ENCODE results near the gene ZBTB21. TPM values are rescaled to one million over a fixed set of nuclear protein-coding genes. Genes with fewer than 3 reads are reported as not detected.

ZBTB21 gene
- total and polyA plus RNA-seq, 2 of the 8 experiments (the other 6 are each of a cell fraction or from before 2014, with no cell fraction given): 3.9 to 17.8 TPM

- Histone ChIP-seq H4K20me1 (replicated peaks in 1 of 2; ENCODE audit: control insufficient read depth in 1 of 2, insufficient read depth in 2 of 2, low read length in 2 of 2) (no peaks in the 10 kb centered on the region), H3K4ac (replicated peaks; ENCODE audit: insufficient read length, low read depth, low read length) (no peak overlapping the region), H3K14ac (ENCODE audit: insufficient read length) (no peak overlapping the region), H3K79me2 (ENCODE audit: control insufficient read depth in 1 of 2, insufficient read depth in 2 of 2, low read length in 2 of 2) (no peaks in the 10 kb centered on the region), H3K4me2 (ENCODE audit: insufficient read depth in 1 of 2, low read depth in 2 of 2, low read length in 2 of 2) (peak overlapping the region in 1 of 2 experiments; percentile 4; a peak in 1 of 4 replicates), H4K5ac (ENCODE audit: insufficient read length, low read depth, low read length) (no peak overlapping the region), H2BK5ac (ENCODE audit: low read depth, low read length) (peak overlapping the region; percentile 21; the same call in 1 of the 2 replicates), H2BK120ac (replicated peaks; ENCODE audit: low read depth, low read length) (no peak overlapping the region), H3K18ac (ENCODE audit: extremely low read depth, low read length) (no peak overlapping the region; the same call in 1 of the 2 replicates), H3K9ac (replicated peaks in 1 of 4; ENCODE audit: extremely low read depth in 1 of 4, low read depth in 3 of 4, low read length in 3 of 4) (no peak overlapping the region), H3K27ac (ENCODE audit: low read depth, low read length) (no peak overlapping the region), H2BK15ac (ENCODE audit: low read length) (0 out of 2 replicates have a peak overlapping the region, but pooled peaks have one; percentile 81), H3K27me3 (replicated peaks in 1 of 4; ENCODE audit: control insufficient read depth in 3 of 4, extremely low read depth in 1 of 4, insufficient read depth in 3 of 4, low read length in 3 of 4) (no peaks in the 10 kb centered on the region), H3K23me2 (ENCODE audit: low read depth, low read length) (no peaks in the 10 kb centered on the region), H2AK5ac (ENCODE audit: low read depth, low read length) (0 out of 2 replicates have a peak overlapping the region, but pooled peaks have one; percentile 13), H3K4me1 (replicated peaks in 1 of 4; ENCODE audit: control insufficient read depth in 3 of 4, insufficient read depth in 4 of 4, low read length in 3 of 4) (peaks cover 0 to 12% (median 3%) of the 10 kb centered on the region in 4 experiments; a peak in 3 of 7 replicates), H4K91ac (replicated peaks; ENCODE audit: insufficient read length, low read length) (no peak overlapping the region), H3K4me3 (ENCODE audit: extremely low read depth in 1 of 4, insufficient read depth in 2 of 4, low read depth in 3 of 4, low read length in 4 of 4) (no peak overlapping the region), H2BK12ac (ENCODE audit: low read depth, low read length) (peak overlapping the region; percentile 60; the same call in 1 of the 2 replicates), H3K79me1 (ENCODE audit: low read depth, low read length) (no peaks in the 10 kb centered on the region), H2BK20ac (ENCODE audit: low read length) (peak overlapping the region; percentile 72; the same call in 1 of the 2 replicates), H3K36me3 (ENCODE audit: control insufficient read depth in 2 of 4, insufficient read depth in 4 of 4, low read length in 3 of 4) (no peaks in the 10 kb centered on the region), H3K9me3 (ENCODE audit: insufficient read depth in 2 of 2, low read depth in 1 of 2, low read length in 1 of 2) (peaks cover 0 to 2% of the 10 kb centered on the region in 2 experiments; a peak in 1 of 4 replicates), H2AFZ (ENCODE audit: low read length) (peak overlapping the region; percentile 36; the same call in 1 of the 2 replicates), H3K23ac (ENCODE audit: insufficient read length) (no peak overlapping the region), H4K8ac (ENCODE audit: extremely low read depth, insufficient read depth, low read length) (no peak overlapping the region), H3K56ac (replicated peaks; ENCODE audit: insufficient read length, low read depth, low read length) (no peak overlapping the region)
- no peak for FAIRE-seq
- no peak for DNase-seq (ENCODE audit: low read depth in 1 of 2, low spot score in 2 of 2)
- CTCF ChIA-PET (ENCODE audit: partially characterized antibody): no interaction called here
- TF ChIP-seq NRF1 (IDR thresholded peaks at IDR 0.05; ENCODE audit: low read depth, low read length): no peak
- TF ChIP-seq KDM5A (IDR thresholded peaks at IDR 0.05; ENCODE audit: low read length): no peak
- TF ChIP-seq CBX5 (IDR thresholded peaks at IDR 0.05; ENCODE audit: low read depth, low read length): no peak
- TF ChIP-seq YY1 (IDR thresholded peaks at IDR 0.05; ENCODE audit: low read depth, low read length): no peak
- no peak for TF ChIP-seq EZH2 (IDR thresholded peaks at IDR 0.05; ENCODE audit: low read depth, low read length, severe bottlenecking)
- TF ChIP-seq KDM1A (IDR thresholded peaks at IDR 0.05; ENCODE audit: borderline replicate concordance, low read length): no peak
- TF ChIP-seq TCF12 (IDR thresholded peaks at IDR 0.05; ENCODE audit: low read depth, low read length): no peak
- TF ChIP-seq TEAD4 (IDR thresholded peaks at IDR 0.05; ENCODE audit: low read depth, low read length): no peak
- no peak for TF ChIP-seq CTBP2 (IDR thresholded peaks at IDR 0.05; ENCODE audit: borderline replicate concordance, insufficient read depth, insufficient read length, low read length)
- no peak for TF ChIP-seq BRCA1 (IDR thresholded peaks at IDR 0.05; ENCODE audit: low read depth, low read length)
- POLR2A ChIA-PET (ENCODE audit: partially characterized antibody): no interaction called here
- WGBS, 2 experiments (ENCODE audit: extremely low coverage in 1 of 2, insufficient coverage in 1 of 2, insufficient read length in 1 of 2, insufficient replicate concordance in 2 of 2, low coverage in 1 of 2, low lambda C conversion rate in 2 of 2, missing lambda C conversion rate in 1 of 2): 91% methylated on average over 11 of the region's 11 CpGs; no CpG with 5 or more reads in 1 of the 2 experiments
Measured at GRCh38 chr21:42056468-42056867, 46.3 kb upstream of the ZBTB21 start.
